Astrocyte (in vitro differentiated cells and primary cell): Measurements from ENCODE around the gene WT1. TPM values are rescaled to one million over a fixed set of nuclear protein-coding genes. Genes with fewer than 3 reads are reported as not detected.

ENCODE experiments used
- DNase-seq: peaks from one replicate; pipeline ENCODE4 v3.0.0-alpha.2; 2010; ENCODE audit warnings: low read depth
- FAIRE-seq: peaks from 2 replicates; lab custom pipeline; 2011; peaks lifted over from hg19 to GRCh38; lab: Jason Lieb, UNC
- H2AFZ ChIP-seq: 2 replicates; pipeline ENCODE4 v1.6.0; 2012; ENCODE audit warnings: low read depth, low read length, inconsistent platforms
- H3K27ac ChIP-seq: 2 replicates; pipeline ENCODE4 v1.5.1; 2011; ENCODE audit warnings: low read depth, low read length, inconsistent platforms
- H3K27me3 ChIP-seq: 2 replicates; pipeline ENCODE4 v1.6.0; 2011; ENCODE audit warnings: low read length, inconsistent platforms; ENCODE audit not compliant: insufficient read depth
- H3K36me3 ChIP-seq: 2 replicates; pipeline ENCODE4 v1.5.1; 2011; ENCODE audit warnings: low read length, inconsistent platforms; ENCODE audit not compliant: insufficient read depth
- H3K4me1 ChIP-seq: 2 replicates; pipeline ENCODE4 v1.5.1; 2011; ENCODE audit warnings: low read length, inconsistent platforms; ENCODE audit not compliant: insufficient read depth
- H3K4me2 ChIP-seq: 2 replicates; pipeline ENCODE4 v1.6.0; 2012; ENCODE audit warnings: low read length, inconsistent platforms
- H3K4me3 ChIP-seq: 2 replicates; pipeline ENCODE4 v1.5.1; 2011; ENCODE audit warnings: low read depth, mild to moderate bottlenecking, low read length, inconsistent platforms; ENCODE audit not compliant: insufficient read depth
- H3K79me2 ChIP-seq: 2 replicates; pipeline ENCODE4 v1.6.0; 2012; ENCODE audit warnings: mild to moderate bottlenecking, low read length, inconsistent platforms; ENCODE audit not compliant: insufficient read depth
- H3K9ac ChIP-seq: 2 replicates; pipeline ENCODE4 v1.6.0; 2012; ENCODE audit warnings: mild to moderate bottlenecking, low read length, inconsistent platforms
- H3K9me3 ChIP-seq: 2 replicates; pipeline ENCODE4 v1.5.1; 2012; ENCODE audit warnings: low read depth, mild to moderate bottlenecking, low read length, inconsistent platforms; ENCODE audit not compliant: insufficient read depth
- H4K20me1 ChIP-seq: 2 replicates; pipeline ENCODE4 v1.6.0; 2012; ENCODE audit warnings: low read length, inconsistent platforms; ENCODE audit not compliant: insufficient read depth
- H3K27ac Mint-ChIP-seq: one replicate; pipeline ENCODE4 v1.8.0; 2021; ENCODE audit warnings: mild to moderate bottlenecking, mixed read lengths; ENCODE audit not compliant: unreplicated experiment
- H3K27me3 Mint-ChIP-seq: one replicate; pipeline ENCODE4 v1.8.0; 2021; ENCODE audit warnings: low read depth, mixed read lengths; ENCODE audit not compliant: unreplicated experiment
- H3K36me3 Mint-ChIP-seq: one replicate; pipeline ENCODE4 v1.8.0; 2021; ENCODE audit warnings: low read depth, mixed read lengths; ENCODE audit not compliant: unreplicated experiment
- H3K4me1 Mint-ChIP-seq: one replicate; pipeline ENCODE4 v1.8.0; 2021; ENCODE audit warnings: low read depth, mixed read lengths; ENCODE audit not compliant: unreplicated experiment
- H3K4me3 Mint-ChIP-seq: one replicate; pipeline ENCODE4 v1.8.0; 2021; ENCODE audit warnings: mild to moderate bottlenecking, moderate library complexity, mixed read lengths; ENCODE audit not compliant: unreplicated experiment
- H3K9me3 Mint-ChIP-seq: one replicate; pipeline ENCODE4 v1.8.0; 2021; ENCODE audit warnings: mild to moderate bottlenecking, mixed read lengths; ENCODE audit not compliant: unreplicated experiment
- EZH2 ChIP-seq: IDR thresholded peaks from 2 replicates; pipeline ENCODE4 v1.6.1; 2012; ENCODE audit warnings: mild to moderate bottlenecking, low read length, inconsistent platforms; ENCODE audit not compliant: insufficient read depth
- total RNA-seq: library from RNA; stranded (reverse); gene quantifications from 2 replicates; pipeline ENCODE4 v1.2.1, GENCODE V29; 2021
- TF ChIP-seq, protein P1 (sequence below): IDR thresholded peaks from 2 replicates; pipeline ENCODE4 v1.5.1; 2011; ENCODE audit warnings: low read depth, mild to moderate bottlenecking, inconsistent platforms, low read length, moderate library complexity; ENCODE audit not compliant: insufficient read depth

Gene WT1
- total RNA-seq, 1 donor from 2014 or later, result 0.45 TPM

GRCh38 chr11:32426819-32427615 lies 8.3 kb downstream of the WT1 start:
- Histone ChIP-seq H3K9ac (no peak overlapping the region), H3K4me3 (no peak overlapping the region), H3K79me2 (no peaks in the 10 kb centered on the region), H2AFZ (no peak overlapping the region), H3K4me2 (peak overlapping the region; percentile 15), H3K4me1 (no peaks in the 10 kb centered on the region), H3K27ac (no peak overlapping the region), H3K9me3 (peaks cover 5% of the 10 kb centered on the region), H3K36me3 (no peaks in the 10 kb centered on the region), H4K20me1 (no peaks in the 10 kb centered on the region), H3K27me3 (peaks cover 86% of the 10 kb centered on the region)
- Mint-ChIP-seq H3K36me3 (no peaks in the 10 kb centered on the region), H3K4me3 (peak overlapping the region; percentile 15), H3K4me1 (peaks cover 5% of the 10 kb centered on the region), H3K27me3 (peaks cover 86% of the 10 kb centered on the region), H3K9me3 (peaks cover 12% of the 10 kb centered on the region), H3K27ac (no peak overlapping the region)
- FAIRE-seq (no peak), DNase-seq (no peak)
- TF ChIP-seq, protein P1, sequence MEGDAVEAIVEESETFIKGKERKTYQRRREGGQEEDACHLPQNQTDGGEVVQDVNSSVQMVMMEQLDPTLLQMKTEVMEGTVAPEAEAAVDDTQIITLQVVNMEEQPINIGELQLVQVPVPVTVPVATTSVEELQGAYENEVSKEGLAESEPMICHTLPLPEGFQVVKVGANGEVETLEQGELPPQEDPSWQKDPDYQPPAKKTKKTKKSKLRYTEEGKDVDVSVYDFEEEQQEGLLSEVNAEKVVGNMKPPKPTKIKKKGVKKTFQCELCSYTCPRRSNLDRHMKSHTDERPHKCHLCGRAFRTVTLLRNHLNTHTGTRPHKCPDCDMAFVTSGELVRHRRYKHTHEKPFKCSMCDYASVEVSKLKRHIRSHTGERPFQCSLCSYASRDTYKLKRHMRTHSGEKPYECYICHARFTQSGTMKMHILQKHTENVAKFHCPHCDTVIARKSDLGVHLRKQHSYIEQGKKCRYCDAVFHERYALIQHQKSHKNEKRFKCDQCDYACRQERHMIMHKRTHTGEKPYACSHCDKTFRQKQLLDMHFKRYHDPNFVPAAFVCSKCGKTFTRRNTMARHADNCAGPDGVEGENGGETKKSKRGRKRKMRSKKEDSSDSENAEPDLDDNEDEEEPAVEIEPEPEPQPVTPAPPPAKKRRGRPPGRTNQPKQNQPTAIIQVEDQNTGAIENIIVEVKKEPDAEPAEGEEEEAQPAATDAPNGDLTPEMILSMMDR, result no peak
- TF ChIP-seq EZH2, result peak; percentile 79

GRCh38 chr11:32426192-32426591 lies 9.1 kb downstream of the WT1 start:
- Histone ChIP-seq H3K4me1 (no peaks in the 10 kb centered on the region), H3K4me2 (peak overlapping the region; percentile 15), H3K9me3 (peaks cover 5% of the 10 kb centered on the region), H3K36me3 (no peaks in the 10 kb centered on the region), H2AFZ (no peak overlapping the region), H3K4me3 (no peak overlapping the region), H3K79me2 (no peaks in the 10 kb centered on the region), H3K9ac (no peak overlapping the region), H3K27ac (no peak overlapping the region), H3K27me3 (peaks cover 79% of the 10 kb centered on the region), H4K20me1 (no peaks in the 10 kb centered on the region)
- Mint-ChIP-seq H3K9me3 (peaks cover 10% of the 10 kb centered on the region), H3K27ac (no peak overlapping the region), H3K4me3 (no peak overlapping the region), H3K27me3 (peaks cover 78% of the 10 kb centered on the region), H3K4me1 (peaks cover 12% of the 10 kb centered on the region), H3K36me3 (no peaks in the 10 kb centered on the region)
- no peak for DNase-seq
- FAIRE-seq, result no peak
- TF ChIP-seq, protein P1, result no peak
- TF ChIP-seq EZH2, result no peak

DNA sequence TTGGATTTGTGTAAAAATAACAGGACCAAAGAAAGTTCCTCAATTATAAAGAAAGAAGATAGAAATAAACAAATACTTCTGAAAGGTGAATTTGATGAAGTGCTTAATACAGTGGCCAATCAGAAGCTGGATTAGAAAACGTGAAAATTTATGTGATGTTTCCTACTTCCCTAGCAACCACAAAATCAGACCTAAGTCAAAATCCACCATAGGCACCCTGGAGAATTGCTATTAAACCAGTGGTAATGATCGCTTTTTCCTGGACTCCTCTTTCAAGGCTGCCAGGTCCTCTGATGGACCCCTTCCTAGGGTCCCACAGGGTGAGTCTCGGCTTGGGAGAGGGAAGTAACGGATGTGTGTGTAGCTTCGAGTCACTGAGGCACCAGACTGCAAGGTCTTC lies 9.6 kb downstream of the WT1 start:
- FAIRE-seq, result no peak
- peaks cover 16% of the 10 kb centered on the region for H3K4me1 Mint-ChIP-seq

More for the DNA sequence above, 9.6 kb downstream of the WT1 start:
- TF ChIP-seq EZH2, result no peak
- TF ChIP-seq, protein P1, result no peak
- H3K4me3 ChIP-seq, result no peak overlapping the region
- peaks cover 74% of the 10 kb centered on the region for H3K27me3 ChIP-seq
- H4K20me1 ChIP-seq, result no peaks in the 10 kb centered on the region
- no peak overlapping the region for H3K27ac ChIP-seq
- H3K27ac Mint-ChIP-seq, result no peak overlapping the region
- no peak overlapping the region for H3K4me2 ChIP-seq
- peaks cover 10% of the 10 kb centered on the region for H3K9me3 Mint-ChIP-seq
- no peaks in the 10 kb centered on the region for H3K4me1 ChIP-seq
- no peak overlapping the region for H2AFZ ChIP-seq
- no peak overlapping the region for H3K4me3 Mint-ChIP-seq
- no peak overlapping the region for H3K9ac ChIP-seq
- H3K36me3 Mint-ChIP-seq, result no peaks in the 10 kb centered on the region
- no peaks in the 10 kb centered on the region for H3K36me3 ChIP-seq
- peaks cover 5% of the 10 kb centered on the region for H3K9me3 ChIP-seq
- no peaks in the 10 kb centered on the region for H3K79me2 ChIP-seq
- DNase-seq, result no peak
- H3K27me3 Mint-ChIP-seq, result peaks cover 74% of the 10 kb centered on the region
